Measurements from ENCODE around the gene RFX3. TPM values are rescaled to one million over a fixed set of nuclear protein-coding genes. Genes with fewer than 3 reads are reported as not detected.

Gene RFX3
- total and polyA plus RNA-seq, 2 of the 13 experiments (the other 11 are each of a cell fraction or from before 2014, with no cell fraction given), result 2.7 to 5.3 TPM

GRCh38 chr9:3321186-3321585, 204.6 kb downstream of the RFX3 start:
- Histone ChIP-seq H3K4me2 (ENCODE audit: low read depth, low read length) (no peak overlapping the region), H2AFZ (ENCODE audit: low read length) (no peak overlapping the region), H3K79me2 (ENCODE audit: insufficient read depth, low read length) (no peaks in the 10 kb centered on the region), H3K27me3 (ENCODE audit: control insufficient read depth in 1 of 2, insufficient read depth in 2 of 2, low read length in 2 of 2) (no peaks in the 10 kb centered on the region), H3K9me3 (ENCODE audit: low read length) (no peaks in the 10 kb centered on the region), H4K20me1 (ENCODE audit: insufficient read depth, low read length) (no peaks in the 10 kb centered on the region), H3K27ac (ENCODE audit: extremely low read length, insufficient read depth, low read length) (no peak overlapping the region), H3K9ac (ENCODE audit: insufficient read depth, low read depth, low read length) (no peak overlapping the region), H3K4me1 (ENCODE audit: insufficient read depth, low read length) (no peaks in the 10 kb centered on the region), H3K36me3 (replicated peaks in 1 of 2; ENCODE audit: control insufficient read depth in 1 of 2, insufficient read depth in 2 of 2, low read length in 2 of 2) (no peaks in the 10 kb centered on the region), H3K4me3 (replicated peaks in 1 of 3; ENCODE audit: insufficient read depth in 1 of 3, low read depth in 2 of 3, low read length in 3 of 3) (no peak overlapping the region)
- BruUV-seq (replicated peaks), result no TSS peak
- POLR2A ChIA-PET, result no interaction called here
- no peak for ATAC-seq
- FAIRE-seq, result no peak
- CTCF ChIA-PET (ENCODE audit: low intra/inter-chr PET ratio, low total read pairs), result no interaction called here
- in situ Hi-C loops (cut with HindIII; ENCODE audit: extremely low pct_ligation_motif_present, low pct_unique_long_range_greater_than_20kb) (no loop called here), intact Hi-C loops (cut with micrococcal nuclease; ENCODE audit: unreplicated experiment) (no loop called here)
- no peak for DNase-seq (ENCODE audit: low spot score)
- WGBS (ENCODE audit: low lambda C conversion rate), result over 99% methylated on average over 4 of the region's 4 CpGs
- no peak for TF ChIP-seq CEBPB (IDR thresholded peaks at IDR 0.05; ENCODE audit: borderline replicate concordance, low read depth, low read length)
- TF ChIP-seq, protein P1, sequence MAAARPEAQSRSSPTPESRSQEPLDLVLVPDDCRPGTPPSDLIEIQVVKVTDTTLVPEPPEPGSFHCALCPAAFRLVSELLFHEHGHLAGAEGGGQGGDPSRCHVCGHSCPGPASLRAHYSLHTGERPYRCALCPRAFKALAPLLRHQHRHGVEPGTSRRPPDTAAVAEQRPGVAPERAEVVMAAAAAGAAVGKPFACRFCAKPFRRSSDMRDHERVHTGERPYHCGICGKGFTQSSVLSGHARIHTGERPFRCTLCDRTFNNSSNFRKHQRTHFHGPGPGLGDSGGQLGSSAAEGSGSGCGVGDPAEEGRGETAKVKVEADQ (CRISPR knock-in tag; IDR thresholded peaks at IDR 0.05; ENCODE audit: borderline replicate concordance), result no peak
- TF ChIP-seq ZNF503 (CRISPR knock-in tag; IDR thresholded peaks at IDR 0.05), result no peak
- no peak for TF ChIP-seq SMAD3 (CRISPR knock-in tag; IDR thresholded peaks at IDR 0.05)
- no peak for TF ChIP-seq DZIP1 (CRISPR knock-in tag; IDR thresholded peaks at IDR 0.05)
- no peak for TF ChIP-seq ZBTB49 (CRISPR knock-in tag; IDR thresholded peaks at IDR 0.05; ENCODE audit: borderline replicate concordance)
- no peak for TF ChIP-seq PHF20 (CRISPR knock-in tag; IDR thresholded peaks at IDR 0.05)
- no peak for TF ChIP-seq ZNF260 (CRISPR knock-in tag; IDR thresholded peaks at IDR 0.05; ENCODE audit: borderline replicate concordance, low read depth)

All from HepG2 (cell line).